OCI-LY3 (cell line): Measurements from ENCODE around the gene ZBTB43.
"Not testable (repeated sequence)": the region's sequence is repeated elsewhere in the genome, so short reads cannot be mapped to it uniquely, and the experiment has no call there.

ENCODE experiments used
- H2AFZ ChIP-seq: fragments of 200-600, 300-600 bp; shearing (Covaris generic); 2 replicates; pipeline ENCODE4 v1.6.0; 2014; ENCODE audit warnings: antibody characterized with exemption, low read depth, low read length
- H3K27ac ChIP-seq: fragments of 200-600, 300-600 bp; sonication (generic); 2 replicates; pipeline ENCODE4 v1.5.1; 2014; ENCODE audit warnings: mild to moderate bottlenecking, low read length, moderate library complexity, mixed read lengths
- H3K27me3 ChIP-seq: fragments of 200-600, 300-600 bp; sonication (generic); 2 replicates; pipeline ENCODE4 v1.6.1; 2014; ENCODE audit warnings: low read depth, low read length, mixed read lengths
- H3K36me3 ChIP-seq: fragments of 200-600, 300-600 bp; sonication (generic); replicated peaks from 2 replicates; pipeline ENCODE3; 2014; ENCODE audit warnings: low read depth, low read length, mixed read lengths
- H3K4me1 ChIP-seq: fragments of 300-600, 200-600 bp; sonication (generic); 2 replicates; pipeline ENCODE4 v1.6.1; 2014; ENCODE audit warnings: low read length, mixed read lengths
- H3K4me2 ChIP-seq: fragments of 200-600, 300-600 bp; sonication (generic); 2 replicates; pipeline ENCODE4 v1.6.1; 2014; ENCODE audit warnings: low read length, mixed read lengths
- H3K4me3 ChIP-seq: fragments of 300-600, 200-600 bp; sonication (generic); 2 replicates; pipeline ENCODE4 v1.5.1; 2014; ENCODE audit warnings: antibody characterized with exemption, mild to moderate bottlenecking, low read length, moderate library complexity
- H3K79me2 ChIP-seq: fragments of 300-600, 200-600 bp; shearing (Covaris generic); 2 replicates; pipeline ENCODE4 v1.6.1; 2014; ENCODE audit warnings: mild to moderate bottlenecking, low read length, mixed read lengths
- H3K9ac ChIP-seq: fragments of 300-600, 200-600 bp; shearing (Covaris generic); 2 replicates; pipeline ENCODE4 v1.6.0; 2014; ENCODE audit warnings: mild to moderate bottlenecking, low read length, moderate library complexity
- H3K9me3 ChIP-seq: fragments of 200-600, 300-600 bp; shearing (Covaris generic); 2 replicates; pipeline ENCODE4 v1.6.1; 2014; ENCODE audit warnings: low read length, mixed read lengths; ENCODE audit not compliant: insufficient read depth
- H4K20me1 ChIP-seq: fragments of 200-600, 300-600 bp; sonication (generic); 2 replicates; pipeline ENCODE4 v1.6.1; 2016; ENCODE audit warnings: low read length, mixed read lengths; ENCODE audit not compliant: insufficient read depth
- CTCF ChIP-seq: fragments of 200-600, 300-600 bp; sonication (generic); IDR thresholded peaks from 2 replicates; pipeline ENCODE4 v1.5.1; 2014; ENCODE audit warnings: antibody characterized with exemption, low read length, low read depth
- EZH2phosphoT487 ChIP-seq: fragments of 200-600 bp; shearing (Covaris generic); IDR thresholded peaks from 2 replicates; pipeline ENCODE4 v1.6.1; 2018; ENCODE audit warnings: antibody characterized with exemption, mixed run types, low read depth

ZBTB43 gene

GRCh38 chr9:126822278-126822677 lies 17.4 kb downstream of the ZBTB43 start:
- Histone ChIP-seq H3K9me3 (peaks cover 14% of the 10 kb centered on the region; the same call in 1 of the 2 replicates), H3K79me2 (peaks cover 28% of the 10 kb centered on the region), H2AFZ (no peak overlapping the region), H3K4me3 (no peak overlapping the region), H4K20me1 (no peaks in the 10 kb centered on the region), H3K9ac (no peak overlapping the region), H3K36me3 (peaks cover 33% of the 10 kb centered on the region), H3K27ac (no peak overlapping the region), H3K4me2 (no peak overlapping the region), H3K4me1 (peaks cover 15% of the 10 kb centered on the region), H3K27me3 (no peaks in the 10 kb centered on the region)
- no peak for TF ChIP-seq EZH2phosphoT487
- no peak for TF ChIP-seq CTCF

GRCh38 chr9:126822873-126823272 lies 18.0 kb downstream of the ZBTB43 start:
- Histone ChIP-seq H3K4me2 (no peak overlapping the region), H3K36me3 (peaks cover 30% of the 10 kb centered on the region), H3K9ac (no peak overlapping the region), H3K9me3 (peaks cover 14% of the 10 kb centered on the region; the same call in 1 of the 2 replicates), H3K4me3 (no peak overlapping the region), H2AFZ (no peak overlapping the region), H3K4me1 (peaks cover 15% of the 10 kb centered on the region), H3K27ac (no peak overlapping the region), H3K27me3 (no peaks in the 10 kb centered on the region), H4K20me1 (no peaks in the 10 kb centered on the region), H3K79me2 (peaks cover 25% of the 10 kb centered on the region)
- TF ChIP-seq EZH2phosphoT487, result no peak
- TF ChIP-seq CTCF, result no peak

- Histone ChIP-seq H3K79me2 (peaks cover 18% of the 10 kb centered on the region; the same call in 1 of the 2 replicates), H3K4me1 (peaks cover 11% of the 10 kb centered on the region), H3K36me3 (peaks cover 20% of the 10 kb centered on the region)
- H3K4me3 ChIP-seq, H3K4me2 ChIP-seq, H4K20me1 ChIP-seq, H3K27me3 ChIP-seq, H3K27ac ChIP-seq, H2AFZ ChIP-seq, H3K9me3 ChIP-seq, H3K9ac ChIP-seq: not testable (repeated sequence)
Measured at GRCh38 chr9:126824052-126824451, 19.2 kb downstream of the ZBTB43 start.

GRCh38 chr9:126827227-126827626 lies 22.4 kb downstream of the ZBTB43 start:
- H4K20me1 ChIP-seq, result no peaks in the 10 kb centered on the region
- TF ChIP-seq EZH2phosphoT487 (no peak), CTCF (no peak)
- no peak overlapping the region for H3K27ac ChIP-seq
- H3K4me1 ChIP-seq, result no peaks in the 10 kb centered on the region
- peaks cover 3% of the 10 kb centered on the region for H3K36me3 ChIP-seq
- H3K27me3 ChIP-seq, result no peaks in the 10 kb centered on the region
- H3K4me3 ChIP-seq, result no peak overlapping the region
- peaks cover 7% of the 10 kb centered on the region; the same call in 1 of the 2 replicates for H3K79me2 ChIP-seq
- no peaks in the 10 kb centered on the region for H3K9me3 ChIP-seq
- H3K4me2 ChIP-seq, result no peak overlapping the region
- H2AFZ ChIP-seq, result no peak overlapping the region
- H3K9ac ChIP-seq, result no peak overlapping the region

- Histone ChIP-seq H3K9ac (no peak overlapping the region), H4K20me1 (no peaks in the 10 kb centered on the region), H3K36me3 (peaks cover 20% of the 10 kb centered on the region), H3K4me1 (no peaks in the 10 kb centered on the region), H3K27ac (no peak overlapping the region), H3K4me2 (no peak overlapping the region), H3K27me3 (no peaks in the 10 kb centered on the region), H2AFZ (no peak overlapping the region), H3K9me3 (no peaks in the 10 kb centered on the region), H3K79me2 (peaks cover 7% of the 10 kb centered on the region; the same call in 1 of the 2 replicates), H3K4me3 (no peak overlapping the region)
- no peak for TF ChIP-seq CTCF
- TF ChIP-seq EZH2phosphoT487, result no peak
Measured at GRCh38 chr9:126829035-126829434, 24.2 kb downstream of the ZBTB43 start.
